ENCODE measurements around the gene DIDO1. TPM values are rescaled to one million over a fixed set of nuclear protein-coding genes. Genes with fewer than 3 reads are reported as not detected.
A peak's percentile ranks its signal among the peaks of the same experiment; 100 is the strongest.

The DIDO1 gene
- total and polyA plus RNA-seq, 9 of the 15 experiments (the other 6 are each of a cell fraction or from before 2014, with no cell fraction given) = 4.4 to 46.8 (median 31.2) TPM

DNA sequence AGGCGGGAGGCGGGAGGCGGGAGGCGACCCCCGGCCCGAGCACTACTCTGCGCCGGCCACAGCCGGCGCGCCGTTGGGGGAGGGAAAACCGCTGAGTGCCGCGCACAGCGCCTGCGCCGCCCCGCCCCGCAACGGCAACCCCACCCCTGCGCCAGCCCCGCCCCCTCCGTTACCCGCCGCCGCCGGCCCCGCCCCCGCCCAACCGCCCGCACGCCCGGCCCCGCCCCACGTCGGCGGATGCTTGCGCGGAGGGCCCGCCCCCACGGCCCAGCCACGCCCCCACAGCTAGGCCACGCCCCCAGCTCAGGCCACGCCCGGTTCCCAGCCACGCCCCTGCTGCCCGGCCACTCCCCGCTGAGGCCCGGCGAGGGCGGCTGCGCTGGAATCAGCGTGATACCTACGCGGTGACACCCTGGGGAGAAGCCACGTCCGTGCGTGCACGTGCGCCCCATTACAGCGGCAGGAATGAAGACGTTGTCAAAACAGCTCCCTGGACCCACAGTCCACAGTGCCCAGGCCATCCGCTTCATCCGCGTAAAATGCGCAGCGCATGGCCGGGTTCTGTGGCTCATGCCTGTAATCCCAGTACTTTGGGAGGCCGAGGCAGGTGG lies 64.5 kb downstream of the DIDO1 start, which contains the start of gene TCFL5 (continued):
- TF ChIP-seq GATA2 (CRISPR knock-in tag; IDR thresholded peaks at IDR 0.05) = no peak
- no peak for TF ChIP-seq ZNF561 (CRISPR knock-in tag; conservative IDR thresholded peaks at IDR 0.05)
- TF ChIP-seq, protein P1, sequence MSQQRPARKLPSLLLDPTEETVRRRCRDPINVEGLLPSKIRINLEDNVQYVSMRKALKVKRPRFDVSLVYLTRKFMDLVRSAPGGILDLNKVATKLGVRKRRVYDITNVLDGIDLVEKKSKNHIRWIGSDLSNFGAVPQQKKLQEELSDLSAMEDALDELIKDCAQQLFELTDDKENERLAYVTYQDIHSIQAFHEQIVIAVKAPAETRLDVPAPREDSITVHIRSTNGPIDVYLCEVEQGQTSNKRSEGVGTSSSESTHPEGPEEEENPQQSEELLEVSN (IDR thresholded peaks at IDR 0.05; ENCODE audit: borderline replicate concordance in 1 of 2, extremely low read depth in 1 of 2, insufficient read depth in 1 of 2, insufficient read length in 1 of 2, low read depth in 1 of 2, low read length in 1 of 2, poor library complexity in 1 of 2, severe bottlenecking in 1 of 2) = peak; percentile 94 to 96
- peak; percentile 71 for TF ChIP-seq EGR1 (conservative IDR thresholded peaks at IDR 0.05)
- TF ChIP-seq TBL1XR1 (IDR thresholded peaks at IDR 0.05; ENCODE audit: low read length in 2 of 2) = no peak
- TF ChIP-seq ZNF311 (CRISPR knock-in tag; IDR thresholded peaks at IDR 0.05) = no peak
- TF ChIP-seq NFRKB (IDR thresholded peaks at IDR 0.05; ENCODE audit: low read depth) = peak; percentile 64; the same call in 1 of the 2 replicates
- no peak for TF ChIP-seq KLF10 (CRISPR knock-in tag; IDR thresholded peaks at IDR 0.05)
- no peak for TF ChIP-seq BRD9 (IDR thresholded peaks at IDR 0.05; ENCODE audit: low read depth, partially characterized antibody)
- TF ChIP-seq, protein P2, sequence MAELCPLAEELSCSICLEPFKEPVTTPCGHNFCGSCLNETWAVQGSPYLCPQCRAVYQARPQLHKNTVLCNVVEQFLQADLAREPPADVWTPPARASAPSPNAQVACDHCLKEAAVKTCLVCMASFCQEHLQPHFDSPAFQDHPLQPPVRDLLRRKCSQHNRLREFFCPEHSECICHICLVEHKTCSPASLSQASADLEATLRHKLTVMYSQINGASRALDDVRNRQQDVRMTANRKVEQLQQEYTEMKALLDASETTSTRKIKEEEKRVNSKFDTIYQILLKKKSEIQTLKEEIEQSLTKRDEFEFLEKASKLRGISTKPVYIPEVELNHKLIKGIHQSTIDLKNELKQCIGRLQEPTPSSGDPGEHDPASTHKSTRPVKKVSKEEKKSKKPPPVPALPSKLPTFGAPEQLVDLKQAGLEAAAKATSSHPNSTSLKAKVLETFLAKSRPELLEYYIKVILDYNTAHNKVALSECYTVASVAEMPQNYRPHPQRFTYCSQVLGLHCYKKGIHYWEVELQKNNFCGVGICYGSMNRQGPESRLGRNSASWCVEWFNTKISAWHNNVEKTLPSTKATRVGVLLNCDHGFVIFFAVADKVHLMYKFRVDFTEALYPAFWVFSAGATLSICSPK (IDR thresholded peaks at IDR 0.05; ENCODE audit: borderline replicate concordance) = no peak
- TF ChIP-seq ZNF3 (CRISPR knock-in tag; IDR thresholded peaks at IDR 0.05) = no peak
- no peak for TF ChIP-seq SIN3B (IDR thresholded peaks at IDR 0.05; ENCODE audit: low read depth)
- peak in 1 of 2 experiments; percentile 55; a peak in 1 of 4 replicates for TF ChIP-seq TEAD1 (CRISPR knock-in tag; IDR thresholded peaks at IDR 0.05)
- peak; percentile 100 for TF ChIP-seq BHLHE40 (IDR thresholded peaks at IDR 0.05; ENCODE audit: low read length)
- no peak for TF ChIP-seq TCF7 (IDR thresholded peaks at IDR 0.05; ENCODE audit: borderline replicate concordance)
- TF ChIP-seq, protein P3, sequence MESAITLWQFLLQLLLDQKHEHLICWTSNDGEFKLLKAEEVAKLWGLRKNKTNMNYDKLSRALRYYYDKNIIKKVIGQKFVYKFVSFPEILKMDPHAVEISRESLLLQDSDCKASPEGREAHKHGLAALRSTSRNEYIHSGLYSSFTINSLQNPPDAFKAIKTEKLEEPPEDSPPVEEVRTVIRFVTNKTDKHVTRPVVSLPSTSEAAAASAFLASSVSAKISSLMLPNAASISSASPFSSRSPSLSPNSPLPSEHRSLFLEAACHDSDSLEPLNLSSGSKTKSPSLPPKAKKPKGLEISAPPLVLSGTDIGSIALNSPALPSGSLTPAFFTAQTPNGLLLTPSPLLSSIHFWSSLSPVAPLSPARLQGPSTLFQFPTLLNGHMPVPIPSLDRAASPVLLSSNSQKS (CRISPR knock-in tag; IDR thresholded peaks at IDR 0.05) = no peak
- TF ChIP-seq FOXP1 (CRISPR knock-in tag; IDR thresholded peaks at IDR 0.05) = peak; percentile 69; the same call in 1 of the 2 replicates
- no peak for TF ChIP-seq NCOA4 (IDR thresholded peaks at IDR 0.05; ENCODE audit: partially characterized antibody)
- TF ChIP-seq ARNT (IDR thresholded peaks at IDR 0.05) = no peak
- no peak for TF ChIP-seq MAFK (IDR thresholded peaks at IDR 0.05; ENCODE audit: low read length)
- TF ChIP-seq SRSF7 (optimal IDR thresholded peaks at IDR 0.05; ENCODE audit: low read depth, low read length) = no peak
- no peak for TF ChIP-seq BRCA1 (IDR thresholded peaks at IDR 0.05)
- TF ChIP-seq BRCA1 (CRISPR knock-in tag; IDR thresholded peaks at IDR 0.05) = no peak
- no peak for TF ChIP-seq ZNF282 (CRISPR knock-in tag; IDR thresholded peaks at IDR 0.05)
- TF ChIP-seq, protein P4, sequence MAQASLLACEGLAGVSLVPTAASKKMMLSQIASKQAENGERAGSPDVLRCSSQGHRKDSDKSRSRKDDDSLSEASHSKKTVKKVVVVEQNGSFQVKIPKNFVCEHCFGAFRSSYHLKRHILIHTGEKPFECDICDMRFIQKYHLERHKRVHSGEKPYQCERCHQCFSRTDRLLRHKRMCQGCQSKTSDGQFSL (CRISPR knock-in tag; IDR thresholded peaks at IDR 0.05) = no peak
- TF ChIP-seq, protein P4 (tag; IDR thresholded peaks at IDR 0.05) = no peak
- TF ChIP-seq ZNF217 (CRISPR knock-in tag; IDR thresholded peaks at IDR 0.05) = no peak
- peak; percentile 81; the same call in 1 of the 2 replicates for TF ChIP-seq DPF2 (IDR thresholded peaks at IDR 0.05)

Measured in K562 (cell line).